GM19023 (cell line): ENCODE data around the gene GOLGA6A.
"Not testable (repeated sequence)": the region's sequence is repeated elsewhere in the genome, so short reads cannot be mapped to it uniquely, and the experiment has no call there.

Experiments
- ATAC-seq: cut with Tn5 transposase; IDR thresholded peaks from one replicate; pipeline ENCODE4 v1.9.1; 2021; ENCODE audit warnings: mild to moderate bottlenecking, moderate library complexity; ENCODE audit not compliant: unreplicated experiment

GOLGA6A gene

DNA sequence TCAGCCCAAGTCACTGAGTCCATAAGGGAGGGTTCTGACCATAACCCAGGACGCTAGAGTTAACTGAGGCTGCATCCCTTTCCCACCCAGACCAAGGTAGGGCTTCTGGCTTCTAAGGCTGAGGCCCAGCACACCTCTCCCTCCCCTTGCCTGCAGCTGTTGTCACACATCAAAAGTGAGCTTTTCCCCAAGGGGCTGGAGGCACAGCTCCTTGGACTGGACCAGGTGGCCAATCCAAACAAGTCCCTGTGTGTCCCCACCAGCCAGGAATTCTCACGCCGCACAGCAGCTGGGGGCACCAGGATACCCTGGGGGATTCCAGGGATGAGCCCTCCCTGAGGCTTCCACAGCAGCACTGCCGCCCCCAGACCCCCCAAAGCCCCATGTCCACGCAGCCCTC lies 25.8 kb upstream of the GOLGA6A start:
- ATAC-seq, result no peak

DNA sequence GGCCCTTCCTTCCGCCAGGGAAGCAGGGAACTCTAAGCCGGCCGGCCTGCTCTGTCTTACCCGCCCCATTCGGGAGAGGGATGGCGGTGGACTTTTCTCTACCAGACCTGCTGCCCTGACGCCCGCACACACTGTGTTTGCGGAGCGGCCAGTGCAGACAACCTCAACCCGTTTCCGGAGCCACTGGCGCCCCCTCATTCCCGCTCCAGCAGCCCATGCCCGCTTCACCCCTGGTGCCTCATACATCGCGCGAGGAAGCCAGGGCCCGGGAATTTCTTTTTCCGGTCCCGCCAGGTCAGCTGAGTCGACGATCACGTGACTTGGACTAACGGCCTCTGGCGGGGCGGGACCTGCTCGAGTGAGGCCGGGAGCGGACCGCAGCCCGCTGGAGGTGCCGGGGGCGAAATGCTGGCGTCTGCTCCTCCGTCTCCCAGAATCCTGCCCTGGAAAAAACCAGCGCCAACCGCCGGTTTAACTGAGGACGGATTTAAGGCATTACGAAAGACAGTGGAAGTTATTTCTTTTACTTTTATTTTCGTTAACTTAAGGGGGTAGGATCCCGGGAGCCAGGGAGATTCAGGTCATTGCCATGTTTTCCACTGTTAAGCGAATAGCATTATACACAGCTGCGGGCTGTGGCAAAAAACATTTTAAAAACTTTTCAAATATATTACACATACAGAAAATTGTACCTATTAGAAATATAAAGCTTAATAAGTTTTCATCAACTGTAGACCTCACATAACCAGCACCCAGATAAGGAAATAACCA lies 17.8 kb upstream of the GOLGA6A start:
- peak; percentile 91 for ATAC-seq

DNA sequence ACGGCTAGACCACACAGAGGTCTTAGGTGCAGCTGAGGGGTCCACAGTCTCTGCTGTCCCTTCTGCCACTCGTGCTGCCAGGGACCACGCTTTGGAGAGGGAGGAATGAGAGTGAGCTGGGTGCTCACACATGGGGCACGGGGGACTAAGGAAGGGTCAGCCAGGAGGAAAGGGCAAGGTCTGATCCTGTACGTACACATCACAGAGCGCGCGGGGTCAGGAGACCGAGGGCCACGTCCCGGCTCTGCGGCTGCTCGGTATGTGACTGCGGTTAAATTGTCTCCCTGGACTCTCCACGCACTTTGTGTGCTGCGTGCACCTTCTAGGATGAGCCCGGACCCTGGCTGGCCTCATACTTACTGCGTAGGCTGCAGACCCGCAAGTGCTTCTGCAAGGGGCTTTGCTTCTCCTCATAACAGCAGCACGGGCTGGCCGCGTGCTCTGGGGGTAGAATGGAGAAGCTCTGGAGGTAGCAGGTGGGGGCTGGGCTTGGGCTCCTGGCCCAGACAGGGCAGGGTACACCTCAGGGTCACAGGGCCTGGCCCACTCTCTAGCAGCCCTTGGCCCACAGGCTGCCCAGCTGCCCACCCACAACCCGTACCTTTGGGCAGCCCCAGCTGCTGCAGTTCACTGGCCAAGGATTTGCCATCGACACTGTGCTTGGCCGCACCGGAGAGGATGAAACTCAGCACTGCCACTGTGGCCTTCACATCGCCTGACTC lies 14.6 kb upstream of the GOLGA6A start:
- not testable (repeated sequence) for ATAC-seq

DNA sequence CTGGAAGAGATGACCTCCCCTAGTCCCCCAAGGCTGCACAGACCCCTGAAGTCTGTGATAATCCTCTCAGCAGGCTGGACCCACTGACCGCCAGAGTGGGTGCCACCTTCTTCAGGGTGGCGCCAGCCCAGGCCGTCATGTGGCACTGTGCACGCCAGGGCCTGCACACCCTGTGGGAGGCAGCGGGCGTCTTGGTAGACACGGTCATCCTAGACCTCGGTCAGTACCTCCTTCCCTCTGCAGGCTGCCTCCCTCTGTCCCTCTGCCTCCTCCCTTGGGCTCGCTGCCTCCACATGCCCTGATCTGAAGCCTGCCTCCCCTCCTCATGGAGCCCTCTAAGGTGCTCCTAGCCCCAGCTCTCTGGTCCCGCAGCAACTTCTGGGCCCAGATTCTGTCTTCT lies 13.3 kb upstream of the GOLGA6A start:
- not testable (repeated sequence) for ATAC-seq

DNA sequence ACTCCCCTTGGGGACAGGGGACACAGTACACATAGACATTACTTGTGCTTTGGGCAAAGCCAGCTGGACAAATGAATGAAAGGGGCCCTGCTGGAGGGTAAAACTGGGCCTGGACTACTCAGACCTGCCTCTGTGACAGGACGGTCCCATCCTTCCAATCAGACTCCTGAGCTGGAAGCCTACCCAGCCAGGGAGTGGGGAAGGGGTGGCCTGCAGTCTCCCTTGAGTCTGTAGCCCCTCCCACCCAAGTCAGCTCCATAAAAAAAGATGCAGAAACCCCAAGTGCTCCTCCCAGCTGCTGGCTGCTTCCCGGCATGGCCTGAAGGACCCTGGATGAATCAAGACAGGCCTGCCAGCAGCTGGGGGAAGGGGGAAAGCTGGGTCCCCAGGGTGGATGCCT lies 12.2 kb upstream of the GOLGA6A start:
- not testable (repeated sequence) for ATAC-seq

DNA sequence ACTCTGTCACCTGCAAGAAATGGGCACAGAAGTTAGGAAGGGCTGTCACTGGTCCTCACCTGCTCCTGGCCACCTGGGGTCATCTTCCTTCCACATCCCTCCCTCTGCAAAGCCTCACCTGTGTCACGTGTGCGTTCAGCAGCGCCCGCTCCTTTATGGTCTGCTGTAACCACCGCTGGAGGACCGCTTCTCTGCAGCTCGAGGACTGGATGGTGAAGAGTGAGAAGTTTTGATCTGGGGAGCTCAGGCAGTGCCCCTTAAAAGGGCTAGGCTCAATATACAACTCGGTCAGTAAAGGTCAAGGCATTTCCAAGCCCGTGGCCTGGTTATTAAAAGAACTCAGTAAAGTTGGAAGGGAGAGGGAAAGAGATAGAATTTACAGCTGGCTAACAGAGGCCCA lies 6.6 kb downstream of the GOLGA6A start:
- ATAC-seq, result not testable (repeated sequence)

DNA sequence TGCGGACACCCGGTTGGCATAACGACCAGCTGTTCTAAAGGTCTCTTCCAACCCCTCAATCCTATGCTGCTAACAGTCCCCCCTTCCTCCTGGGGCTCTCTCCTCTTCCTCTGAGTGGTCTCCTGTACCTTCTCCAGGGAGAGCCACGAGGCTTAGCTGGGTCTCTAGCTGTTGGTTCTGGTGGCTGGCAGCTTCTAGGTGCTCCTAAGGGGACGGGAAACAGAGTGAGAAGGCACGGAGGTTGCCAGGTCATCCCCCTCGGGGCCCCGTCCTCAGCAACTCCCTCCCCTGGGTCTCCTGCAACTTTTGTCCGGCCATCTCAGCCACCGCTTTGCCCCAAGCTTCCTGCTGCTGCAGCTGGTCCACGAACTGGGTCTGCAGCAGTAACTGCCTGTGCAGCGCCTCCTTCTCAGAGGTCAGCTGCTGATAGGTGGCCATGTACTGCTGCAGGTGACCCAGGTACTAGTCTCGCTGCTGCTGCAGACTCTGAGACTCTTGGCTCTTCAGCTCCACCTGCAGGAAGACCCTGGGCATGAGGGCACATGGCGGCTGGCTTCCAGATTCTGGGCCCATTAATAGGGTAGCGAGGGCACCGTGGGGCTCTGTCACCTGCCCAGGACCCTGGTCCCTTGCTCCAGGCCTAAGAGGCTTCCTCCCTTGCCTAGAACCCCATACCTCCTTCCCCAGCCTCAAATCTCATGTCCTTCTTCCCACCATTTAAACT lies 9.6 kb downstream of the GOLGA6A start:
- not testable (repeated sequence) for ATAC-seq

DNA sequence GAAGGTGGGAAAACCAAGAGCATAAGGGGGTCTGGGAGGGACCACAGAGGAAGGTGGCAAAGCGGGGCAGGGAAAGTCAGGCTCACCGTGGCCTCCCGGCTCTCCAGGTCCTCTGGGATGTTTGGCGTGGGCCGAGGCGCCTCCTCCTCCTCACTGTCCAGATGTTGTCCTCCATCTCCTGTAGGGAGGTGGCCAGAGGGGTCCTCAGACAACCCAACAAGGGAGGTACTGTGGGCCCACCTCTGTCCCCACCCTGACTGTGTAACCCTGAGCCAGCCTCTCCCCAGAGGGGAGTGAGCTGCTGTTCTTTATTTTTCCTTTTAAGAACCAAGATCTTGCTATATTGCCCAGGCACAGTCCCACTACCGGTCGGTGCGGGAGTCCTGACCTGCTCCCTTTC lies 10.2 kb downstream of the GOLGA6A start:
- ATAC-seq, result not testable (repeated sequence)

DNA sequence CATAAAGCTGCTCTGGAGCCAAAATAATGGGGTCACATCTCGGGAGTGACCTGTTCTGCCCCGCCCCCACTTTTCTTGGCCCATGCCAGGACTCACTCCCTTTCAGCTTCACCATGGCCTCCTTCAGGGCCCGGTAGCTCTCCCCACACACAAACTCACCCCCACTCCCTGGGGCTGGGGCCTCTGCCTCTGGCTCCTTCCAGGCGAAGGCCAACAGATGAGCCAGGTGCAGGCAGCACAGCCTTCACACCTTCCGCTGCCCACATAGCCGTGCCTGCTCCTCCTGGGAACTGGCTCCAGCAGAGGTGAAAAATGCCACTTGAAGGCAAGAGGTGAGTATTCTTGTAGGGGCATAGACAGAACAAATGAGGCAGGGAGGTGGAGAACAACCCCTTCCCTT lies 10.7 kb downstream of the GOLGA6A start:
- ATAC-seq, result not testable (repeated sequence)

DNA sequence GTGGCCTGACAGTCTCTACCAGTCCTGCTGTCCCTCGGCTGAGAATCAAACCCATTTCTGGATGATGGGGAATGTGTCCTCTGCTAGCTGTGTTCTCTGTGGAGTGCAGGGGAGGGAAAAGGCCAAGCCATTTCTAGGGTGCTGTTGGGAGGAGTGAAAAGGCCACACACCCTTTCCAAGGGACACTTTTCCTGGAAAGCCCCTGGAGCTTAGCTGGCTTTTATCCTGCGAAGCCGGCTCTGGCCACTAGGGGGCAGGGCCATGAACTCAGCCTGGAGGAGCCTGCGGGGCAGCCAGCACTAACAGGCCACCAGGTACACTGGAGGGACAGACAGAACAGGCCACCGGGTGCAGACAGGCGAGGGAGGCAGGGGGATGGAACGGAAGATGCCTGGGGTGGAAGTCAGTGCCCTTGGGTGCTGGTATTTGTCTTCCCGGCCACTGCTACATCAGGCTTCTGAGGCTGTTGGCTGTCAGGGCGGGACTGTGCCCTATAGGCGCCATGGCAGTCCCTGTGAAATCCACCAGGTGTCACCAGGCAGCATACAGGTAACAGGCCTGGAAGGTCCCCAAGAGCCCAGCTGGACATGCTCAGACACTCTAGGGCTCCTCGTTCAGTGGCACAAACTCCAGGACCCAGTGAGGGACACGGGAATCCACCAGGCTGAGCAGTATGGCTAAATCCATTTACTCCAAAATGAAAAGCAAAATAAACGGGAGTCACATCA lies 16.5 kb downstream of the GOLGA6A start:
- ATAC-seq, result peak; percentile 67

DNA sequence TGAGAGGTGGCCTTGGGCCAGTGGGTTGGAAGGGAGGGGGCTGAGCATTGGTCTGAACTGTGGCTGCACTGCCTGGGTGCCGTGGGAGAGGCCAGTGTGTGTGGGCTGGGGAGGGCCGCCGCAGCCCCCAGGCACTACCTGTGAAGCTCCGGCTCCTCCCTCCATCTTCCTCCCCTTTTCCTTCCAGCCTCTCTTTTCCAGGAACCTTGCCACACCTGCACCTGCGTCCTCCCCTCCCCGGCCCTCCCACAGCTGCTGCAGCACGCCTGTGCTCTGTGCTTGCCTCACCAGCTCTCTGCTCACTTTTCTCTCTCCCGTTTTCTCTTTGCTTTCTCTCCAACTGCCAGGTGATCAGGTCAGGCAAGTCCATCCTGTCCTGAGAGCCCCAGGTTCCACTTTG lies 17.5 kb downstream of the GOLGA6A start:
- not testable (repeated sequence) for ATAC-seq

DNA sequence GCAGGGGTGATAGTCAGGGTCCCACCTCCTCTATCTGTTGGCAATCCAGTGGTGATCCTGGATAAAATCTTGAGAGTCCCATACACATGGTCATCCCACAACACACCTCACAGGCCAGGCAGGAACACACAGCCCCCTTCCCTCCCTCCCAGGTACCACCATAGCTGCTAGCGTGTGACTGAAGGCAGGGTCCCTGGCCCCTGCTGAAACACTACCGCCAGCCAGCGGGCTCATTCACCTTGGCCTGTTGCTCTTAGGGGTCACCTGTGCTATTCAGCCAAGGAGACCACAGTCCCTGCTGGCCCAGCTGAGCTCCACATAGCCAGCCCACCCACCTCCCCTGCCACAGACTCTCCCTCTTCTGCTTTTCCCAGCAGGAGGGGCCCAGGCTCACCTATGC lies 18.2 kb downstream of the GOLGA6A start:
- not testable (repeated sequence) for ATAC-seq

DNA sequence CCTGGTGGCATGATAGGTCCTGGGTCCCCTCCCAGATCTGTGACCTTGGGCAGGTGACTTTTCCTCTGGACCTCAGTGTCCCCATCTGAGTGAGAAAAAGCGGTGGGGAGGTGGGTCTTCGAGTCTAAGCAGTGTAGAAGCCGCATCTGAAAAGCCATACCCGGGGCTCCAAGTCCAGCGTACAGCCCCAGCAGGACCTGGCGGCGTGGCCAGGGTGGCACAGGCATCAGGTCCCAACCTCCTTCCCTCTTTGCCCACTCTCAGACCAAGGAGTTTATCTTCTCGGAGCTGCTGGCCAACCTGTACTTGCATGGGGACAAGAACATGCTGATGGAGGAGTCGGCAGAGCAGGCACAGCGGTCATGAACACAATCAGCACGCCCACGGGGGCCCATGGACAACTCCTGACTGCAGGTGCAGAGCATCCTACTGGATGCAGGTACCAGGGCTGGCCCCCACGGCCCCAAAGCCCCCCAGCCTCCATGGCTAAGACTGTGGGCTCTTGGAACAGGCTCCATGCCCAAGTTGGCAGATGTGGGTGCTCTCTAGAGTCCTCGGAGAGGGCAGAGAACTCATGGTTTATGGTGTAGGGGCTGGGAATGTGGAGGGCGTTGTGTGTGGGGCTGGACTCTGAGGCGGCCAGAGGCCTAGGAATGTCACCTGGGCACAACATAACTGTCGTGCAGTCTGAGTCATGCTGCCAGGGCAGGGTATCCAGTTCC lies 18.8 kb downstream of the GOLGA6A start:
- ATAC-seq, result not testable (repeated sequence)

DNA sequence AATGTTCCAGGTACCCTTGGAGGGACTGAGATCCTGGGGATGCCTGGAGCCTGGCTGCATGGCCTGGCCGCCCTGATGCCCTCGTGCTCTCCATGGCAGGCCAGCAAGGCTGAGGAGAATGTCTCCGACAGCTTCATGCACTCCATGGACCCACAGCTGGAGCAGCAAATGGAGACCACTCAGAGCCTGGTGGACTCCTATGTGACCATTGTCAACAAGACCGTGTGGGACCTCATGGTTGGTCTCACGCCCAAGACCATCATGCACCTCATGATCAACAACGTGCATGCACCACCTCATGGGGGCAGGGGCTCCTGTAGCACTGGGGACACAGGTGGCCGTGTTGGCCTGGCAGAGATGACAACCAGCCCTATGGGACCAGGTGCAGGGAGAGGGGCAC lies 19.7 kb downstream of the GOLGA6A start:
- no peak for ATAC-seq

DNA sequence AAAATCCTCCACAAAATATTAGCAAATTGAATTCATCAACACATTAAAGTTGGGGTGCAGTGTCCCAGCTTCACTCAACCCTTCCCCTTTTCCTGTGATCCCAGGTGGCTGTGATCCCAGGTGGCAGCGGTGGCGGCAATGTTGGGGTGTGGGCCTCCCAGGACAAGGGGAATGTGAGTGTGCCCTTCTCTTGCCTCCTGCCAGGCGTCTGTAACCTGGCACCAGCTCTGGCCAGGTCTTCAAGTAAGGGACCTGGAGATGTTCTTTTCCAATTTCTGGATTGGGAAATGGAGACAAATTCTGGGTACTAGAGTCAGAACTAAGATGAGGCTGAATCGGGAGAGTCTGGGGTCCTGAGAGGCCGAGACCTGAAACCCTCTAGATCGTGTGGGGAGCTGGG lies 20.1 kb downstream of the GOLGA6A start:
- ATAC-seq, result no peak

DNA sequence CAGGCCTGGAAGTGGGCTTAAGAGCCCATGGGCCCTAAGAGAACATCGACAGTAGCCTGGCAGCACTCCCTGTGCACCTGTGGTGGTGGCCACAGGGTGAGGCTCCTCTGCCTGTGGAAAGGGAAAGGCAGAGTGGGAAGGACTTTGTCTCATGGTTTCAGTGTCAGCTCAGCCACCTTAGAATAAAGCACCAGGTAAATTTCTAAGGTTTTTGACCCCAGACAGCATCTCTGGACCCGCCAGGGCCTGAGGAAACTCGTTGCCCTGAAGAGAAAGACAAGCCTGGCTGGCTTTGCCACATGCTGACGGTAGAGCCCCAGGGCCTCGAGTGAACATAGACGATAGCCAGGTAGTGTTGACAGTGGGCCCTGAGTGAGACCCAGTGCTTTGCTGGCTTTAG lies 22.1 kb downstream of the GOLGA6A start:
- ATAC-seq, result no peak

DNA sequence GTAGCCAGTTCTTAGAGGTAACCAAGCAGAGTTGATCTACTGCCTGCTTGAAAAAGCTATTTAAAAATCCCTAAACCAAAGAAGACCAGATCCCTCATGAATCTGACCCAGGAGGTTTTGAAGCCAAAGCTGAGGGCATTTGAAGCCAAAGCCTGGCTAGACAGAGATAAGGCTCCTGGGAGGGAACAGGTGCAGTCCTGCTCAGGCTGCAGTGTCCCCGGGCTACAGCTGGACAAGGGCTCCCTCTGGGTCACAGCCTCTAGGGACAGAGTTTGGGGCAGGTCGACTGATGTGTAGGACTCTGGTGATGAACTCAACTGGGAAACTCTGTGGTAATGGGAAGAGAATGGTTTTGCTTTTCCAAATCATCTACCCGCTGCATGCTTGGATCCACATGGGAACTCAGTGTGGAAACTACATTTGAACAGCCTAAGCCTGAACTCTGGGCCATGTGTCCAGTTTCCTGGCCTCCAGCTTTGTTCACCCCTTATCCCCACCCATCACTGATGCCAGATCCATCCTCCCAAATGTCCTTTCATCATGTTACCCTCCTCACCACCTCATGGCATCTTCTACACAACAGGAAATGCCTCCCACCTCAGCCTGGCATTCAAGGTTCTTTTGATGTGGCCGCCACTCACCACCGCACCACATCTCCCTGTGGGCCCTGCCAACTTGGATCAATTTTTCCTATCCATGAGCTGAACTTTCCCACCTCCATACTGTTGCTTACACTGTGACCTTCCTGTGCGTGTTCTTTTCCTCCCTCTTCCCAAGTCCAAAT lies 23.1 kb downstream of the GOLGA6A start:
- not testable (repeated sequence) for ATAC-seq

DNA sequence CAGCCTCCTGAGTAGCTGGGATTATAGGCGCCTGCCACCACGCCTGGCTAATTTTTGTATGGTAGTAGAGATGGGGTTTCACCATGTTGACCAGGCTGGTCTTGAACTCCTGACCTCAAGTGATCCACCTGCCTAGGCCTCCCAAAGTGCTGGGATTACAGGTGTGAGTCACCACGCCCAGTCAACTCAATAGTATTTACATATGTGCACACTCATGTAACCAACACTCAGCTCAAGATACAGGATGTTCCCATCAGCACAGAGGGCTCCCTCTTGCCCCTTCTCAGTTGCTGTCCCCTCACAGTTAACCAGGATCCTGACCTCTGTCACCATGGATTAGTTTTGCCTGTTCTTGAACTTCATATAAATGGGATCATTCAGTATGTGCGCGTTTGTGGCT lies 26.0 kb downstream of the GOLGA6A start:
- not testable (repeated sequence) for ATAC-seq

DNA sequence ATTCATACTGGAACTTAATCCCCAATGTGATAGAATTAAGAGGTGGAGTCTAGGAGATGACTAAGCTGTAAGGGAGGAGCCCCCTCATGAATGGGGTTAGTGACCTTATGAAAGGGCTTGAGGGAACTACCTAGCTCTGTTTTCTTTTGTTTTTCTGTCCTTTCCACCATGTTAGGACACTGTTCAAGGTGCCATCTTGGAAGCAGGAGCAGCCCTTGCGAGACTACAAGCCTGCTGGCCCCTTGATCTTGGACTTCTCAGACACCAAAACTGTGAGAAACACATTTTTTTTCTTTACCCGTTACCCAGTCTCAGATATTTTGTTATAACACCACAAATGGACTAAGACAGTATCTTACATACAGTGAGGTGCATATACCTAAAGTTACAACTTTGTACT lies 26.5 kb downstream of the GOLGA6A start:
- ATAC-seq, result no peak
